Peyer's patch (tissue), 4 donors: ENCODE data around the gene PTPRU. TPM values are rescaled to one million over a fixed set of nuclear protein-coding genes. Genes with fewer than 3 reads are reported as not detected.
"Not testable (repeated sequence)": the region's sequence is repeated elsewhere in the genome, so short reads cannot be mapped to it uniquely, and the experiment has no call there.

Experiments
- DNase-seq, 3 donors: peaks; one replicate each; pipeline ENCODE4 v3.0.0-alpha.2; 2017 to 2019
- H3K27ac ChIP-seq, 4 donors: fragments of 200-600 bp; sonication (generic); one replicate each; pipeline ENCODE4 v1.5.1; 2016 to 2019
- H3K27me3 ChIP-seq, 2 donors: fragments of 200-600 bp; sonication (generic); one replicate each; pipeline ENCODE4 v1.5.1; 2019
- H3K36me3 ChIP-seq, 3 donors: fragments of 200-600 bp; sonication (generic); one replicate each; pipeline ENCODE4 v1.5.1; 2016 to 2019
- H3K4me1 ChIP-seq, 4 donors: fragments of 200-600 bp; sonication (generic); one replicate each; pipeline ENCODE4 v1.5.1; 2016 to 2019
- H3K4me3 ChIP-seq, 4 donors: fragments of 200-600 bp; sonication (generic); 1 replicate in 3 of 4; 2 replicates in 1 of 4; pipeline ENCODE4 v1.5.1; 2016 to 2019; ENCODE audit warnings: mild to moderate bottlenecking in 1 of 4
- H3K9me3 ChIP-seq, 4 donors: fragments of 200-600 bp; sonication (generic); one replicate each; pipeline ENCODE4 v1.5.1; 2016 to 2019; ENCODE audit warnings: mild to moderate bottlenecking in 1 of 4
- CTCF ChIP-seq, 6 experiments: fragments of 450-650 bp in 4 of 6; fragments of 200-600 bp in 2 of 6; sonication (generic) in 1 of 6; IDR thresholded peaks; one replicate each; pipeline ENCODE4 v1.5.1; 2017 to 2019; ENCODE audit warnings: antibody characterized with exemption in 6 of 6, mild to moderate bottlenecking in 3 of 6, moderate library complexity in 1 of 6
- POLR2A ChIP-seq, 2 donors: fragments of 450-650 bp; IDR thresholded peaks; one replicate each; pipeline ENCODE4 v1.5.1; 2017; ENCODE audit warnings: antibody characterized with exemption in 2 of 2, mild to moderate bottlenecking in 2 of 2, moderate library complexity in 2 of 2
- total RNA-seq, 4 donors: library from RNA; depleted of rRNA; stranded (reverse); fragments of >200 nt; gene quantifications; one replicate each; pipeline ENCODE4 v1.1.0, GENCODE V29; 2016

PTPRU gene
- total RNA-seq, 4 donors from 2014 or later = 0.18 to 5.0 (median 4.0) TPM

- TF ChIP-seq CTCF (IDR thresholded peaks at IDR 0.05) = no peak
- TF ChIP-seq POLR2A (IDR thresholded peaks at IDR 0.05) = no peak
- H3K27me3 ChIP-seq = no peaks in the 10 kb centered on the region
- H3K9me3 ChIP-seq = no peaks in the 10 kb centered on the region
- no peak overlapping the region for H3K27ac ChIP-seq
- H3K4me1 ChIP-seq = no peaks in the 10 kb centered on the region
- H3K36me3 ChIP-seq = no peaks in the 10 kb centered on the region
- DNase-seq = no peak
- H3K4me3 ChIP-seq = no peak overlapping the region
Measured at GRCh38 chr1:29309621-29310020, 73.3 kb downstream of the PTPRU start.

- Histone ChIP-seq H3K4me1 (no peaks in the 10 kb centered on the region), H3K27ac (no peak overlapping the region), H3K4me3 (no peak overlapping the region), H3K27me3 (no peaks in the 10 kb centered on the region), H3K9me3 (no peaks in the 10 kb centered on the region), H3K36me3 (no peaks in the 10 kb centered on the region)
- DNase-seq = no peak
- TF ChIP-seq POLR2A (IDR thresholded peaks at IDR 0.05) = no peak
- no peak for TF ChIP-seq CTCF (IDR thresholded peaks at IDR 0.05)
Measured at GRCh38 chr1:29310616-29311180, 74.4 kb downstream of the PTPRU start.

GRCh38 chr1:29311352-29312030 is 75.2 kb downstream of the PTPRU start:
- no peaks in the 10 kb centered on the region for H3K4me1 ChIP-seq
- H3K4me3 ChIP-seq = no peak overlapping the region
- no peaks in the 10 kb centered on the region for H3K27me3 ChIP-seq
- no peaks in the 10 kb centered on the region for H3K9me3 ChIP-seq
- no peak overlapping the region for H3K27ac ChIP-seq
- DNase-seq = no peak
- H3K36me3 ChIP-seq = no peaks in the 10 kb centered on the region
- TF ChIP-seq POLR2A (IDR thresholded peaks at IDR 0.05) (no peak), CTCF (IDR thresholded peaks at IDR 0.05) (no peak)

GRCh38 chr1:29312469-29313461 is 76.4 kb downstream of the PTPRU start:
- H3K36me3 ChIP-seq = no peaks in the 10 kb centered on the region
- TF ChIP-seq CTCF (IDR thresholded peaks at IDR 0.05) = no peak
- no peak for TF ChIP-seq POLR2A (IDR thresholded peaks at IDR 0.05)
- H3K4me1 ChIP-seq = no peaks in the 10 kb centered on the region
- no peak for DNase-seq
- H3K9me3 ChIP-seq = no peaks in the 10 kb centered on the region
- no peaks in the 10 kb centered on the region for H3K27me3 ChIP-seq
- H3K27ac ChIP-seq = no peak overlapping the region
- H3K4me3 ChIP-seq = no peak overlapping the region

GRCh38 chr1:29314685-29315084 is 78.4 kb downstream of the PTPRU start:
- H3K4me3 ChIP-seq, H3K27ac ChIP-seq, H3K36me3 ChIP-seq, H3K27me3 ChIP-seq, DNase-seq, H3K9me3 ChIP-seq, H3K4me1 ChIP-seq: not testable (repeated sequence)

- H3K9me3 ChIP-seq = no peaks in the 10 kb centered on the region
- H3K36me3 ChIP-seq = no peaks in the 10 kb centered on the region
- no peak for DNase-seq
- H3K4me1 ChIP-seq = no peaks in the 10 kb centered on the region
- TF ChIP-seq CTCF (IDR thresholded peaks at IDR 0.05) = no peak
- TF ChIP-seq POLR2A (IDR thresholded peaks at IDR 0.05) = no peak
- no peak overlapping the region for H3K4me3 ChIP-seq
- no peaks in the 10 kb centered on the region for H3K27me3 ChIP-seq
- H3K27ac ChIP-seq = no peak overlapping the region
Measured at GRCh38 chr1:29315262-29315661, 78.9 kb downstream of the PTPRU start.
